Measurements from ENCODE around the gene COA6.

The COA6 gene

DNA sequence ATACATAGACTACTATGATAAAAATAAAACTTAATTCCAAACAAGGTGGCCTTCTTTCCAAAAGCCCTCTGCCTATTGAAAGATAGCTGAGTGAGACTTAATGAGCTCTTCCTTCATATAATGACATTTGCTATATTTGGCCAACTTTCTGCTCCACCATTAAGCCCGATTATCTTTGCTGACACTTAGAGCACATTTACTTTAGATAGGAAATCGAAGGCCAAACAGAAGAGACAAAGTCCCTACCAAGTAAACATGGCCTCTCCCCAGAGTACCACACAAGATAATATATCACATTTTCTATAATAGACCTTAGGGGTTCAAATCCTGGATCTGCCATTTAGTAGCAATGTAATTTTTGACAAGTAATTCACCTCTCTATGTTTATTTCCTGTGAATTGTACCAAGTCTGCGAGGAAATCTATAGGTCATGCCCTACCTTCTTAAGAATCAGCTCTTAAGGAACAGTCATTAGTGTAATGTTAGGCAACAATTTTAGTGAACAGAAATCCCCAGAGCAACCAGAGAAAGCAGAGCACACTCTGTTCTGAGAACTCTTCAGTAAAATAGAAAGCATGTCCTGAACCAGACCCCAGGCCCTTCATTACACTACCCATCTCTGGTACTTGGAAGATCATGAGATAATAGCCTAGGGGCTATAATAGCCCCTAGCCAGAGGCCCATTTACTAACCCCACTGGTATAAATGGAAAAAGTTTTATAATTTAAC, 17.3 kb upstream of the COA6 start:
- TF ChIP-seq SIN3A (IDR thresholded peaks at IDR 0.05; ENCODE audit: borderline replicate concordance, insufficient read depth, low read length) (no peak), POLR2AphosphoS5 (IDR thresholded peaks at IDR 0.05; ENCODE audit: low read depth, low read length) (no peak), TAF1 (IDR thresholded peaks at IDR 0.05; ENCODE audit: borderline replicate concordance, insufficient read depth, low read length) (no peak), FOXP2 (optimal IDR thresholded peaks at IDR 0.05; ENCODE audit: borderline replicate concordance, extremely low read depth, extremely low read length, insufficient read depth) (no peak)
- TF ChIP-seq, protein P1, sequence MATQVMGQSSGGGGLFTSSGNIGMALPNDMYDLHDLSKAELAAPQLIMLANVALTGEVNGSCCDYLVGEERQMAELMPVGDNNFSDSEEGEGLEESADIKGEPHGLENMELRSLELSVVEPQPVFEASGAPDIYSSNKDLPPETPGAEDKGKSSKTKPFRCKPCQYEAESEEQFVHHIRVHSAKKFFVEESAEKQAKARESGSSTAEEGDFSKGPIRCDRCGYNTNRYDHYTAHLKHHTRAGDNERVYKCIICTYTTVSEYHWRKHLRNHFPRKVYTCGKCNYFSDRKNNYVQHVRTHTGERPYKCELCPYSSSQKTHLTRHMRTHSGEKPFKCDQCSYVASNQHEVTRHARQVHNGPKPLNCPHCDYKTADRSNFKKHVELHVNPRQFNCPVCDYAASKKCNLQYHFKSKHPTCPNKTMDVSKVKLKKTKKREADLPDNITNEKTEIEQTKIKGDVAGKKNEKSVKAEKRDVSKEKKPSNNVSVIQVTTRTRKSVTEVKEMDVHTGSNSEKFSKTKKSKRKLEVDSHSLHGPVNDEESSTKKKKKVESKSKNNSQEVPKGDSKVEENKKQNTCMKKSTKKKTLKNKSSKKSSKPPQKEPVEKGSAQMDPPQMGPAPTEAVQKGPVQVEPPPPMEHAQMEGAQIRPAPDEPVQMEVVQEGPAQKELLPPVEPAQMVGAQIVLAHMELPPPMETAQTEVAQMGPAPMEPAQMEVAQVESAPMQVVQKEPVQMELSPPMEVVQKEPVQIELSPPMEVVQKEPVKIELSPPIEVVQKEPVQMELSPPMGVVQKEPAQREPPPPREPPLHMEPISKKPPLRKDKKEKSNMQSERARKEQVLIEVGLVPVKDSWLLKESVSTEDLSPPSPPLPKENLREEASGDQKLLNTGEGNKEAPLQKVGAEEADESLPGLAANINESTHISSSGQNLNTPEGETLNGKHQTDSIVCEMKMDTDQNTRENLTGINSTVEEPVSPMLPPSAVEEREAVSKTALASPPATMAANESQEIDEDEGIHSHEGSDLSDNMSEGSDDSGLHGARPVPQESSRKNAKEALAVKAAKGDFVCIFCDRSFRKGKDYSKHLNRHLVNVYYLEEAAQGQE (IDR thresholded peaks at IDR 0.05; ENCODE audit: insufficient read depth in 1 of 2, low read depth in 2 of 2, low read length in 2 of 2) = no peak

DNA sequence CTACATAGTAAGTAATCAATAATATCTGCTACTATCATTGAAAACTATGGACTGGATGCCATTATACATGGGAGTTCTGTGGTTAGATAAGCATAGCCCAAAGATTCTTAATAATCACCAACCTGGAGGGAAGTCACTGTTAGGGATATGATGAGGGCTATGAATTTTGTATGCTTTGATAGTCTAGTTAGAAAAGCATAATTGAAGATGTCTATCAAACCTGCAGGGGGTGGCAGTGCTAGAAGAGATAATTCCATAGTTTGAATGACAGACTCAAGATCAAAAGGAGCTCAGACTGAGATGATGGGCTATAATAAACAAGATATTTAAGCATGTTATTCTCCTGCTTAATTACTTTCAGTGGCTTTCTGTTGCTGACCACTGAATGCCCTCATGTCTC, 15.4 kb upstream of the COA6 start:
- TF ChIP-seq, protein P1 (IDR thresholded peaks at IDR 0.05; ENCODE audit: insufficient read depth in 1 of 2, low read depth in 2 of 2, low read length in 2 of 2) = no peak

DNA sequence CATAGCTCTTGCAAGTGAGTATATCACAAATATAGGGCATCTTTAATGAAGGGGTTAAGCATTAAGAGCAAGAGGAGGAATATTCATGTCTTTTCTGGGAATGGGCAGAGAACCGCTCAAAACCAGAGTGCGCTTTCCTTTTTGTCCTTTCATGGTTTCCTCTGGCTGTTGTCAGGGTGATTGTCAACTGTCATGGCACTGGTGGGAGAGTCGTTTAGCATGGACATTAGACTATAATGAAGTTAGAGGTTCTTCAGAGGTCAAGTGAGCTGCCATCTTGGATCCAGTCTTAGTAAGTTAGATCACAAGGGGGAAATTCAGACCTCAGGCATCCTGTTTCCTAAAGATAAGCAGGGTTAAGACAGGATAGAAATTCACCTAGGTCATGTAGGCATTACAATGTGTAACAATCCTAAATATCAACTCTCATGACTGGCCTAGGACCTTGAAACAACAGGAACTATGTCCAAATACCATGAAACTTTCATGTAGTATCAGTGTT, 12.1 kb upstream of the COA6 start:
- TF ChIP-seq FOXP2 (optimal IDR thresholded peaks at IDR 0.05; ENCODE audit: borderline replicate concordance, extremely low read depth, extremely low read length, insufficient read depth) (no peak), POLR2AphosphoS5 (IDR thresholded peaks at IDR 0.05; ENCODE audit: low read depth, low read length) (no peak), TAF1 (IDR thresholded peaks at IDR 0.05; ENCODE audit: borderline replicate concordance, insufficient read depth, low read length) (no peak), SIN3A (IDR thresholded peaks at IDR 0.05; ENCODE audit: borderline replicate concordance, insufficient read depth, low read length) (no peak)
- TF ChIP-seq, protein P1 (IDR thresholded peaks at IDR 0.05; ENCODE audit: insufficient read depth in 1 of 2, low read depth in 2 of 2, low read length in 2 of 2) = no peak

DNA sequence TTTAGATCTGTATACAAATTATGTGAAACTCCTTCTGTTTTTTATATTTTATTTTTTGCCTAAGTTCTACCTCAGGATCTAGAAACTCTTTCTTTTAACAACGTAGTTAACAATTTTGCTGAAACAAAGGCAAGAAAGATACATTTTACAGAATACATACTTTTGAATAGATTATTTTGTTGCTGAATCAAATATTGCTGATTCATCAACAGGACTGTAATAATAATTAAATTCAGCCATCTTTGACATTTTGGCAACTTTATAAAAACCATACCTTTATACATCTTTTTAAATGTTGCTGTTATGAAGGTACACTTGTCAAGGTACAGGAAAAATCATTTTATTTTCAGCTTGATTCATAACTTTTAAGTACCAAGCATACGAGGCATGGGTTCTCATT, 10.7 kb upstream of the COA6 start:
- TF ChIP-seq, protein P1 (IDR thresholded peaks at IDR 0.05; ENCODE audit: insufficient read depth in 1 of 2, low read depth in 2 of 2, low read length in 2 of 2) = no peak
- TF ChIP-seq TAF1 (IDR thresholded peaks at IDR 0.05; ENCODE audit: borderline replicate concordance, insufficient read depth, low read length) = no peak
- no peak for TF ChIP-seq FOXP2 (optimal IDR thresholded peaks at IDR 0.05; ENCODE audit: borderline replicate concordance, extremely low read depth, extremely low read length, insufficient read depth)
- TF ChIP-seq POLR2AphosphoS5 (IDR thresholded peaks at IDR 0.05; ENCODE audit: low read depth, low read length) = no peak
